ENCODE results near the gene BEAN1. TPM values are rescaled to one million over a fixed set of nuclear protein-coding genes. Genes with fewer than 3 reads are reported as not detected.

The BEAN1 gene
- polyA plus RNA-seq, 1 donor = 1.5 TPM

DNA sequence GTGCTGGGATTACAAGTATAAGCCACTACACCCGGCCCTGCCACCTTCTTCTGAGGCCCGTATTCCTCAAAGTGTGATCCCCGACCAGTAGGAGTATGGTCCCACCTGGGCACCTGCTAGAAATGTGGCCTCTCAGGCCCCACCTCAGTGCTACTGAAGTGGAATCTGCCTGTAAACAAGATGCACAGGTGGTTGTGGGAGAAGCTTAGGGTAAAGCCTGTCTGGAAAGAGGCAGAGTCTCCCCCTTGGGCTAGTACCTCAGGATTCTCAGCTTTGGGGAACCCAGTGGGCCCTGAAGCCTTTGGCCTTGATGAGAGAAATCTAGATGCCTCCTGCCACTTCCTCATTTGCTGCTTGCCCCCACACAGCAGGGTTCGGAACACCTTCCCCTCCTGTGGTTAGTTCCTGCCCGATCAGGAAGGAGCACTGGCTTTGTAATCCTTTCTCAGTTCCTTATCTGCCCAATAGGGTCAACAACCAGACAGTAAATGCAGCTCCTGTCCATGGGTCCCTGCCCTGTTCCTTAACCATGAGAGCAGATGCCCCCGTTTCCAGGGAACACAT, 97.6 kb downstream of the BEAN1 start:
- peak; percentile 46 to 67 for DNase-seq
- WGBS (ENCODE audit: insufficient coverage, low lambda C conversion rate) = 100% methylated on average over 1 of the region's 6 CpGs
- H3K4me3 ChIP-seq (ENCODE audit: low read length) = no peak overlapping the region

DNA sequence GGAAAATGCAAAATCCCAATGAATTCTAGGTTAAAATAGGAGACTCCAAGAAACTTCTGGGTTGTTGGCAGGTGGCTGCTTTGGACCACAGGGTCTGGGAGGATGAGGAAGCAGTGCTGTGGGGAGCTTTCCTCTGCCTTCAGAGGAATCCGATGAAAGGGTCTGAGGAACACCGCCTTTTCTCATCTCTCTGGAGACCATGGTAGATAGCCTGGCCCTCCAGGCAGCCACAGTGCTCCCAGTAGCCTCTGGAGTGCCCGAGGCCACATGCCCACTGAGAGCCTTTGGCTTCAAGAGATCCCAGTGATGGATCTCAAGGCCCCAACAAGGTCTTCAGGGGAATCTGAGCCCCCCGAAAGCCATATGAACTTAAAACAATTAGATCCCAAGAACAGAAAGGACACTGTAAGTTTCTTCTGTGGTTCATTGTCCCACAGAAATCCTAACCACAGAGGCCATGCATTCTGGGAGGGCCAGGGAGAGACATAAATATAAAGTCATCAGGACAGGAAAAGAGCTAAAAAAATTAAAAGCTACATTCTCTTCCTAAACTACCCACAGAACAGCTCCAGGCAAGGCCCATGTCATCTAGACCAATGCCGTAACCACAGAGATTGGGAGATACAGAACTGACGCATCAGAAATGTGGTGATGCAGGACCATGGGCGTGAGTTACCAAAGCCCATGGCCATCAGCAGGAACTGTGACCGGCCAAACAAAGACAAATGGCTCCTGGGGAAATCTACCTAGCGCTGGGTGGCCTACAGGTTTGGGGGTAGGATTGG, 98.5 kb downstream of the BEAN1 start:
- Histone ChIP-seq H3K4me3 (ENCODE audit: low read length) (no peak overlapping the region), H3K9me3 (ENCODE audit: control insufficient read depth, low read depth, low read length) (no peaks in the 10 kb centered on the region), H3K36me3 (ENCODE audit: control insufficient read depth, insufficient read depth, low read length) (peaks cover 59% of the 10 kb centered on the region), H3K4me1 (ENCODE audit: control insufficient read depth, insufficient read depth, low read length) (peaks cover 15% of the 10 kb centered on the region), H3K27me3 (ENCODE audit: control insufficient read depth, insufficient read depth, low read length) (no peaks in the 10 kb centered on the region), H3K27ac (ENCODE audit: low read length) (no peak overlapping the region)
- DNase-seq = no peak
- WGBS (ENCODE audit: insufficient coverage, low lambda C conversion rate) = no CpG with 5 or more reads among the region's 9 CpGs

More for the DNA sequence above, 97.6 kb downstream of the BEAN1 start:
- Histone ChIP-seq H3K9me3 (ENCODE audit: control insufficient read depth, low read depth, low read length) (no peaks in the 10 kb centered on the region), H3K4me1 (ENCODE audit: control insufficient read depth, insufficient read depth, low read length) (peaks cover 15% of the 10 kb centered on the region), H3K36me3 (ENCODE audit: control insufficient read depth, insufficient read depth, low read length) (peaks cover 57% of the 10 kb centered on the region), H3K27me3 (ENCODE audit: control insufficient read depth, insufficient read depth, low read length) (no peaks in the 10 kb centered on the region), H3K27ac (ENCODE audit: low read length) (peak overlapping the region; percentile 14)

DNA sequence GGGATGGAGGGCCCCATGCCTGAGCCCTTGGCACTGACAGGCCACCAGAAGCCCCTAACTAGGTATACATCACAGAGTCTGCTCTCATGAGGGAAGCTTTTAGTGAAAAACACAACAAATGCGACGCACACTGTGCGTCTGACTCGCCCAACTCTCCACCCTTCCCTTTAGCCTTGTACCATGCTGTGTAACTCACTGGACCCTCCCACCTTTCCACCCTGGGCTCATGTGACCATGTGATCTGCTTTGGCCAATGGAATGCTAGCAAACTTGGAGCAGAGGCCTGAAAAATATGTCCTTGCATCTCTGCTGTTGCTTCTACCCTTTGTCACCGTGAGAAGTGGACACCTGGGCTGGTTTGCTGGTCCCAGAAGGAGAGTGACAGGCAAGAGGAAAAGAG, 101.2 kb downstream of the BEAN1 start:
- WGBS (ENCODE audit: insufficient coverage, low lambda C conversion rate) = no CpG with 5 or more reads among the region's 5 CpGs
- Histone ChIP-seq H3K9me3 (ENCODE audit: control insufficient read depth, low read depth, low read length) (no peaks in the 10 kb centered on the region), H3K4me3 (ENCODE audit: low read length) (no peak overlapping the region), H3K27ac (ENCODE audit: low read length) (no peak overlapping the region), H3K36me3 (ENCODE audit: control insufficient read depth, insufficient read depth, low read length) (peaks cover 60% of the 10 kb centered on the region), H3K4me1 (ENCODE audit: control insufficient read depth, insufficient read depth, low read length) (peaks cover 8% of the 10 kb centered on the region), H3K27me3 (ENCODE audit: control insufficient read depth, insufficient read depth, low read length) (no peaks in the 10 kb centered on the region)
- no peak for DNase-seq

DNA sequence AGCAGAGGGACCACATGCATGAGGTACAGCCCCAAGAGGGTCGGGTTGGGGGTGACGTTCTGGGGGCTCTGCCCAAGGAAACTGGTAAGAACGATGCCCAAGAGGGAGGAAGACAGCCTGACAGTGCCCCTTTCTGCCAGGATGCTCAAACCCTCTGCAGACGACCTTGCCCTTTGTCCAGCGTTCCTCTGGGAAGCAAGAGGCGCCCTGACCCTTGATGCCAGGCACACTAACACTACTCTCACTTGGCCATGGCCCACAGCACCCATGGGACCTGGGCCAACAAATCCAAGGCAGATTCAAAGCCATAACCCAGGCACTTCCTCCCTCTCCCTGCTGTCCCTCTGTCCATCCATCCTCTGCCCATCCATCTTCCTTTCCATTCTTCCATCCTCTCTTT, 102.4 kb downstream of the BEAN1 start:
- H3K4me3 ChIP-seq (ENCODE audit: low read length) = no peak overlapping the region
- H3K36me3 ChIP-seq (ENCODE audit: control insufficient read depth, insufficient read depth, low read length) = peaks cover 61% of the 10 kb centered on the region
- DNase-seq = no peak
- H3K27me3 ChIP-seq (ENCODE audit: control insufficient read depth, insufficient read depth, low read length) = no peaks in the 10 kb centered on the region
- H3K27ac ChIP-seq (ENCODE audit: low read length) = no peak overlapping the region
- peaks cover 8% of the 10 kb centered on the region for H3K4me1 ChIP-seq (ENCODE audit: control insufficient read depth, insufficient read depth, low read length)
- H3K9me3 ChIP-seq (ENCODE audit: control insufficient read depth, low read depth, low read length) = no peaks in the 10 kb centered on the region
- WGBS (ENCODE audit: insufficient coverage, low lambda C conversion rate) = no CpG with 5 or more reads among the region's 6 CpGs

Other genes starting within 250 kb of the BEAN1 start
- gene CDH5, start 60.6 kb upstream of the BEAN1 start, polyA plus RNA-seq = 20.2 TPM
- gene TK2, start 122.8 kb downstream of the BEAN1 start, polyA plus RNA-seq = 21.2 TPM
- gene CKLF, start 125.3 kb downstream of the BEAN1 start, polyA plus RNA-seq = 30.9 TPM
- 3.4 TPM for gene CMTM1, start 139.1 kb downstream of the BEAN1 start, polyA plus RNA-seq
- 0.25 TPM for gene CMTM2, start 152.2 kb downstream of the BEAN1 start, polyA plus RNA-seq
- gene CMTM3, start 177.4 kb downstream of the BEAN1 start, polyA plus RNA-seq = 26.2 TPM

Data from large intestine (tissue), 3 donors.